ENCODE results near the gene WDTC1. TPM values are rescaled to one million over a fixed set of nuclear protein-coding genes. Genes with fewer than 3 reads are reported as not detected.

The WDTC1 gene
- total and polyA plus RNA-seq, 4 donors = 4.6 to 25.0 (median 19.6) TPM

- TF ChIP-seq EGR1 (IDR thresholded peaks at IDR 0.05; ENCODE audit: low read depth in 2 of 2) = no peak
- TF ChIP-seq, protein P1, sequence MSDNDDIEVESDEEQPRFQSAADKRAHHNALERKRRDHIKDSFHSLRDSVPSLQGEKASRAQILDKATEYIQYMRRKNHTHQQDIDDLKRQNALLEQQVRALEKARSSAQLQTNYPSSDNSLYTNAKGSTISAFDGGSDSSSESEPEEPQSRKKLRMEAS (IDR thresholded peaks at IDR 0.05) = no peak
- TF ChIP-seq CTCF (IDR thresholded peaks at IDR 0.05; ENCODE audit: low read depth, low read length, missing input control) = no peak
Observed at GRCh38 chr1:27333717-27334279, 99.4 kb downstream of the WDTC1 start (continued).

GRCh38 chr1:27335506-27336422 is 101.3 kb downstream of the WDTC1 start:
- DNase-seq (ENCODE audit: low spot score) = no peak
- Histone ChIP-seq H3K27ac (ENCODE audit: low read depth in 1 of 2, low read length in 2 of 2) (no peak overlapping the region), H3K4me3 (ENCODE audit: low read depth in 1 of 3, low read length in 3 of 3) (no peak overlapping the region), H3K36me3 (ENCODE audit: control insufficient read depth in 4 of 4, insufficient read depth in 3 of 4, low read depth in 1 of 4, low read length in 3 of 4) (peaks cover 14 to 45% (median 22%) of the 10 kb centered on the region in 4 donors), H3K4me1 (ENCODE audit: control insufficient read depth in 4 of 4, insufficient read depth in 4 of 4, low read length in 3 of 4) (no peaks in the 10 kb centered on the region), H3K9me3 (ENCODE audit: control insufficient read depth in 4 of 4, low read length in 3 of 4) (no peaks in the 10 kb centered on the region), H3K27me3 (ENCODE audit: control insufficient read depth in 4 of 4, insufficient read depth in 4 of 4, low read length in 3 of 4) (no peaks in the 10 kb centered on the region), H3K9ac (ENCODE audit: low read depth in 1 of 2, low read length in 2 of 2) (no peak overlapping the region)
- 95% methylated on average over 17 of the region's 17 CpGs for WGBS
- no peak for TF ChIP-seq ATF3 (IDR thresholded peaks at IDR 0.05)
- no peak for TF ChIP-seq RXRA (IDR thresholded peaks at IDR 0.05)
- TF ChIP-seq YY1 (IDR thresholded peaks at IDR 0.05) = no peak
- TF ChIP-seq HNF4A (conservative IDR thresholded peaks at IDR 0.05) = no peak

- Histone ChIP-seq H3K27ac (ENCODE audit: low read depth in 1 of 2, low read length in 2 of 2) (no peak overlapping the region), H3K27me3 (ENCODE audit: control insufficient read depth in 4 of 4, insufficient read depth in 4 of 4, low read length in 3 of 4) (no peaks in the 10 kb centered on the region), H3K4me1 (ENCODE audit: control insufficient read depth in 4 of 4, insufficient read depth in 4 of 4, low read length in 3 of 4) (no peaks in the 10 kb centered on the region), H3K9me3 (ENCODE audit: control insufficient read depth in 4 of 4, low read length in 3 of 4) (no peaks in the 10 kb centered on the region), H3K36me3 (ENCODE audit: control insufficient read depth in 4 of 4, insufficient read depth in 3 of 4, low read depth in 1 of 4, low read length in 3 of 4) (peaks cover 14 to 41% (median 22%) of the 10 kb centered on the region in 4 donors), H3K4me3 (ENCODE audit: low read depth in 1 of 3, low read length in 3 of 3) (no peak overlapping the region), H3K9ac (ENCODE audit: low read depth in 1 of 2, low read length in 2 of 2) (no peak overlapping the region)
- TF ChIP-seq ATF3 (IDR thresholded peaks at IDR 0.05) (no peak), HNF4G (IDR thresholded peaks at IDR 0.05) (no peak), REST (IDR thresholded peaks at IDR 0.05) (no peak), TAF1 (conservative IDR thresholded peaks at IDR 0.05) (no peak)
- no peak for DNase-seq (ENCODE audit: low spot score)
- WGBS = 93% methylated on average over 5 of the region's 5 CpGs
Observed at GRCh38 chr1:27336756-27337155, 102.3 kb downstream of the WDTC1 start.
